GM19324 (cell line): ENCODE data around the gene SUPT7L.
"Not testable (repeated sequence)": the region's sequence is repeated elsewhere in the genome, so short reads cannot be mapped to it uniquely, and the experiment has no call there.

Source experiments
- ATAC-seq: cut with Tn5 transposase; IDR thresholded peaks from one replicate; pipeline ENCODE4 v1.9.1; 2021; ENCODE audit warnings: mild to moderate bottlenecking, moderate library complexity; ENCODE audit not compliant: unreplicated experiment, low FRiP score

The SUPT7L gene

GRCh38 chr2:27687232-27687631 is 23.8 kb upstream of the SUPT7L start:
- no peak for ATAC-seq

GRCh38 chr2:27685577-27685976 is 22.2 kb upstream of the SUPT7L start:
- ATAC-seq, result no peak

GRCh38 chr2:27685006-27685405 is 21.6 kb upstream of the SUPT7L start:
- ATAC-seq, result not testable (repeated sequence)

DNA sequence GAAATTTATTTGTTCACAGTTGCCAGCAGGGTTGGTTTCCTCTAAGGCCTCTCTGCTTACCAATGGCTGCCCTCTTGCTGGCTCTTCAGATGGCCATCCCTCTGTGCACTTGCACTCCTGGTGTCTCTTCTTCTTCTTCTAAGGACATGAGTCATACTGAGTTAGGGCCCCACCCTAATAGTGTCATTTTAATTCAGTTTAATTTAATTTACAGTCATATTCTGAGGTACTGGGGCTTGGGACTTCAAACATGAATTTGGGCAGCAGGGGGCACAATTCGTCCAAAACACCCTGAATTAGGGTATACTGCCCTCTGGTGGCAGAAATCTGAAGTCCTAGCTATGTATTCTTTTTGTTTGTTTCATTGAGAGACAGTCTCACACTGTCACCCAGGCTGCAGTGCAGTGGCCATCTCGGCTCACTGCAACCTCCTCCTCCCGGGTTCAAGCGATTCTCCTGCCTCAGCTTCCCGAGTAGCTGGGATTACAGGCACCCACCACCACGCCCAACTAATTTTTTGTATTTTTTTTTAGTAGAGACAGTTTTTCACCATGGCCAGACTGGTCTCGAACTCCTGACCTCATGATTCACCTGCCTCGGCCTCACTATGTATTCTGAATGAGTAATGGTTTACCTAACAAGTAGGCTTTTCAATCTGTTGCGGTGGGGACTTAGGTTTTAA is 20.1 kb upstream of the SUPT7L start:
- ATAC-seq, result no peak

GRCh38 chr2:27682334-27682771 is 18.9 kb upstream of the SUPT7L start:
- not testable (repeated sequence) for ATAC-seq

- ATAC-seq, result no peak
These were observed 18.4 kb upstream of the SUPT7L start for GRCh38 chr2:27681841-27682240.

DNA sequence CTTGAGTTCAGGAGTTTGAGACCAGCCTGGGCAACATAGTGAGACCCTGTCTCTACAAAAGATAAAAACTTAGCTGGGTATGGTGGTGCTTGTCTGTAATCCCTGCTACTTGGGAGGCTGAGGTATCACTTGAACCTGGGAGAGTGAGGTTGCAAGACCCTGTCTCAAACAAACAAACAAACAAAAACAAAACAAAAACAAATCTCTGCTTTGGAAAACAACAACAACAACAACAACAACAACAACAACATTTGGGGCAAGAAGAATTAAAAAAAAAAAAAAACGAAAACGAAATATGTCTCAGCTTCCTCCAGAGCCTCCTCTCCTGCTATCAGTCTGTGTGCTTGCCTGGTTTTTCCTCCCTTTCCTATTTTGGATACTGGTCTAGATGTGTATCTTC is 17.2 kb upstream of the SUPT7L start:
- ATAC-seq, result no peak

DNA sequence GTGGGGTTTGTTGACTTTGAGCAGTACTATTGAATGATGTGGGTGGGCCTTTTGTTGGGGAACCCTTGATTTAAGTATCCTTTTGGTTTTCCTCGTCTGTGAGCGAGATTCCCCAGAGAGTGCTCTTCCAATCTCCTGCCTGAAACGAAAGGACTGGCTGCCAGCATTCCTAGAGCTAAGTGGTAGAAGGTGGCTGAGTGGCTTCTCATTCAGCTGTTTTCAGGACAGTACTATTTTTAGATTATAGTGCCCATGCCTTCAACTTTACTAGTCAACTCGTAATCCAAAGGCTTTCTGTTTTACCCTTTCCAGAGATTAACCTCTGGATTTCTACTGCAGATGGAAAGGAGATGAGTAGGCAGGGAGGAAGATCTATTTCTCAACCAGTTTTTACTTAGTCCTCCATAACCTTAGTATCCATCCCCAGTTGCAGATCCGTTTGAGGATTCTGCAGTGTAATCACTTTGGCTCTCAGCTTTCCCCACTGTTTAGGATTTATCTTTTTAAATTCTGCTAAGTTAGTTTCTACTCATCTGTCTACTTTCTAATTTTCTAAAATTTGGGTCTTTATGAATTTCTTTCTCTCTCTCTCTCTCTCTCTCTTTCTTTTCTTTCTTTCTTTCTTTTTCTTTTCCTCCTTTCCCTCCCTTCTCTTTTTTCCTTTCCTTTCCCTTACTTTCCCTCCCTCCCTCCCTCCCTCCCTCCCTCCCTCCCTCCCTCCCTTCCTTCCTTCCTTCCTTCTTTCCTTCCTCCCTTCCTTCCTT is 9.5 kb upstream of the SUPT7L start:
- ATAC-seq, result no peak

- no peak for ATAC-seq
These were observed 7.8 kb upstream of the SUPT7L start for GRCh38 chr2:27671235-27671634.

- ATAC-seq, result no peak
These were observed 4.0 kb upstream of the SUPT7L start for GRCh38 chr2:27667446-27667845.

- no peak for ATAC-seq
These were observed 1.4 kb upstream of the SUPT7L start for GRCh38 chr2:27664622-27665363.

DNA sequence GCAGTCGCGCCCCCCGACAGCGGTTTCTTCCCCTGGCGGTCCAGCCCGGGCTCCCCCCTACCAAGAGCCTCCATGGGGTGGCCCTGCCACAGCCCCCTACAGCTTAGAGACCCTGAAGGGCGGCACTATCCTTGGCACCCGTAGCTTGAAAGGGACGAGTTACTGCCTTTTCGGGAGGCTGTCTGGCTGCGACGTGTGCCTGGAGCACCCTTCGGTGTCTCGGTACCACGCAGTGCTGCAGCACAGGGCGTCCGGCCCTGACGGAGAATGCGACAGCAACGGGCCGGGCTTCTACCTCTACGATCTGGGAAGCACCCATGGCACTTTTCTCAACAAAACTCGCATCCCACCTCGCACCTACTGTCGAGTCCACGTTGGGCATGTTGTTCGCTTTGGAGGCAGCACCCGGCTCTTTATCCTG is 750 bp upstream of the SUPT7L start:
- ATAC-seq, result no peak

GRCh38 chr2:27661371-27661770 is 2.0 kb downstream of the SUPT7L start:
- ATAC-seq, result no peak

DNA sequence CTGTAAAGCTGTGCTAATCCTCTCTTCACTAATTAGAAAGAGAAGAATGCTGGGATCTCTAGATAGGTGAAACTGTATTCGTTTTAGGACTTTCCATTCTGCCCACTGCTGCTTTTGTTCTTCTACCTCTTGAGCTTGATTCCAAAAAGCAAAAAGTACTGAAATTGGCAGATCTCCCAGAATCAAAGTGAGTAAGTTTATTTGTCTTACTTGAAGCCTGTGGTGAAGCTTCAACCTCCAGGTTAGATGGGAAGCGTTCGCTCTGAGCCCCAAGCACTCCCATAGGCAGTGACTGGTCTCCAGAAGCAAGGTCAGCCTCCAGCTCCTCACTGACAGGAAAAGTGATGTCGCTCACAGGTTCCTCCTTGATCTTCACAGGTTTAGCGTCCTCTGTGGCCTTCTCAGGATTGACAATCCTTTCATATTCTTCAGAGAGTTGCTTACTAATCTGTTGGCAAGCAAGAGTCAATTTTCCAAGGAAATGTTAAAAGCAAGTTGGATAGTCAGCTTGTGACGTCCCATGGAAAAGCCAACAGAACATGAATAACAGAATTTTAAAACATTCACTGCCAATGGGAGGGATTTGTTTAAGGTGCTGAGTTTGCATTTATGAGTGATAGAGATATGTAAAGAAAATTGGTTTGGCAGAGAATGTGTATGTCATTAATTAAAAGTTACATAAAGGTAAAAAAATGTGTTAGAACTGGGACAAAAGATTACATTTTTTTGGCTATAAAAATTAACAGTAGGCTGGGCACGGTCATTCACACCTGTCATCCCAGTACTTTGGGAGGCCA is 8.1 kb downstream of the SUPT7L start:
- ATAC-seq, result no peak

DNA sequence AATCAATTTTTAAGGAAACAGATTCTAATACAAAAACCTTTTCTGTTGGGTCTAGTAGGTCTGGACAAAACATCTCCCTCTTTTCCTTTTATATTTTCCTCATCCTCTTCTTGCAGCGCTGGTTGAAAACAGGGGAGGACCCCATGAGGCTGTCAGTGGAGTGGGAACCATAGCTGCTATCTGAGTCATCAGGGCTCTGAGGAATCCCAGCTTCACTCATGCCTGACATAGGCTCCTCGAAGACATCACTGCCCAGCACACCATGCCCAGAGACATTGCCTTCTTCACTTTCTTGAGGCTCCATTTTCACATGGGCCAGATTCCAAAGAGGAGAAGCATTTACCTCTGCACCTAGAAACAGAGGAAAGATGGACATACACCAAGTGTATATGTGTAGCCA is 10.0 kb downstream of the SUPT7L start:
- ATAC-seq, result no peak

GRCh38 chr2:27652790-27653189 is 10.6 kb downstream of the SUPT7L start:
- no peak for ATAC-seq

GRCh38 chr2:27652341-27652740 is 11.1 kb downstream of the SUPT7L start:
- no peak for ATAC-seq

DNA sequence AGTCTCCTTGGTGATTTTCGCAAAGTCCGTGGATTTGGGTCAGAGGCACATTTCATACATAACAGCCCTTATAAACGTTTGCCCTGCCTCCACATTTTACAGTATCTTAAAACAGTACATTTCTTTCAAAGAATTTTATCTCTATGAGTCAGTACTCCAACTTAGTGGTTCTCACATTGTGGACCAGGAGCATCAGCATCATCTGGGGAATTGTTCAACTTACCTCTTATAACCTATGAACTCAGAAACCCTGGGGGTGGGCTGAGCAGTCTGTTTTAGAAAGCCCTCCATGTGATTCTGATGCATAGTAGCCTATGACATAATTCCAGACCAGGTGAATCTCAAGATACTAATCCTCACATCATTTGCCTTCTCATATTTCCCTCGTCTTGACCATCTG is 12.4 kb downstream of the SUPT7L start:
- no peak for ATAC-seq

- no peak for ATAC-seq
These were observed 15.7 kb downstream of the SUPT7L start for GRCh38 chr2:27647737-27648136.

GRCh38 chr2:27647289-27647688 is 16.1 kb downstream of the SUPT7L start:
- no peak for ATAC-seq

DNA sequence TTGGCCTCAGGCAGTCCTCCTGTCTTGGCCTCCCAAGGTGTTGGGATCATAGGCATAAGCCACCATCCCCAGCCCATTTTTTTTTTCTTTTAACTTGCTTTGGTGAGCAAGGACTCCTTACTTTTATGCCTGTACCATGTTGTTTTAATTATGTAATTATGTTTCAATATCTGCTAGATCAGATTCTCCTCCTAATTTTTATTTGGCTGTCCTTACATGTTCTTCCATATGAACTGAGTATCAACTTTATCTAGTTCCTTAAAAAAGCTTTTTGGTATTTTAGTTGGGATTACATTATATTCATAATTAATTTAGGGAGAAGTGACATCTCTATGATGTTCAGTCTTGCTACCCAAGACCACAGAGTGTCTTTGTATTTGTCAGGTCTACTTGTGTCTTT is 18.2 kb downstream of the SUPT7L start:
- no peak for ATAC-seq
